Lower leg skin (tissue), 4 donors: ENCODE results near the gene KRT7. TPM values are rescaled to one million over a fixed set of nuclear protein-coding genes. Genes with fewer than 3 reads are reported as not detected.
A peak's percentile ranks its signal among the peaks of the same experiment; 100 is the strongest.

Experiments
- DNase-seq, 2 donors: peaks; one replicate each; pipeline ENCODE4 v3.0.0-alpha.2; 2019; ENCODE audit warnings: low spot score in 2 of 2
- H3K4me3 ChIP-seq: fragments of 200-600 bp; sonication (generic); 2 replicates; pipeline ENCODE4 v1.5.1; 2017; ENCODE audit warnings: mild to moderate bottlenecking, low read depth; ENCODE audit not compliant: poor library complexity, severe bottlenecking
- CTCF ChIP-seq, 3 donors: fragments of 450-650 bp; IDR thresholded peaks; one replicate each; pipeline ENCODE4 v1.5.1; 2016; ENCODE audit warnings: antibody characterized with exemption in 3 of 3, mild to moderate bottlenecking in 3 of 3, moderate library complexity in 2 of 3
- POLR2A ChIP-seq, 2 donors: fragments of 450-650 bp; IDR thresholded peaks; one replicate each; pipeline ENCODE4 v1.6.1; 2016 to 2017; ENCODE audit warnings: antibody characterized with exemption in 2 of 2, mild to moderate bottlenecking in 1 of 2, moderate library complexity in 1 of 2
- WGBS, 2 donors: methylation state at CpG; one replicate each; pipeline ENCODE4 v1.1.5; 2018; 5-methylcytosine and 5-hydroxymethylcytosine counted together
- intact Hi-C: fragments of 100-400 bp; cut with DNase I; formaldehyde crosslinking; loops from one replicate; pipeline ENCODE4 v1.15.0; 2023; ENCODE audit warnings: low total_unique reads
- total RNA-seq, 4 donors: library from RNA; depleted of rRNA; stranded (reverse); fragments of >200 nt; gene quantifications; one replicate each; pipeline ENCODE4 v1.1.0, GENCODE V29; 2016

Gene KRT7
- total RNA-seq, 4 donors from 2014 or later = 28.2 to 206 (median 125) TPM

- no peak for TF ChIP-seq POLR2A (IDR thresholded peaks at IDR 0.05)
- no peak for TF ChIP-seq CTCF (IDR thresholded peaks at IDR 0.05)
- DNase-seq = no peak
These were observed 41.9 kb upstream of the KRT7 start for GRCh38 chr12:52190860-52191729.

GRCh38 chr12:52191841-52192791, 40.9 kb upstream of the KRT7 start, which contains the start of gene KRT80:
Gene KRT80 (minus strand): TSS chr12:52192014. CDS start chr12:52191902, 112 bp downstream.
- peak; percentile 91 to 97 for DNase-seq
- intact Hi-C loops = no loop called here
- WGBS, 2 donors = 21 to 34% methylated on average over 10 to 12 of the region's 20 CpGs
- no peak within 1 kb of the TSS for H3K4me3 ChIP-seq
- TF ChIP-seq POLR2A (IDR thresholded peaks at IDR 0.05) (no peak), CTCF (IDR thresholded peaks at IDR 0.05) (no peak)

More at GRCh38 chr12:52190860-52191729, 41.9 kb upstream of the KRT7 start:
- no peak overlapping the region for H3K4me3 ChIP-seq
- intact Hi-C loops = no loop called here
- 67 to 71% methylated on average over 16 of the region's 16 CpGs for WGBS, 2 donors

GRCh38 chr12:52193532-52193931, 39.5 kb upstream of the KRT7 start:
- TF ChIP-seq CTCF (IDR thresholded peaks at IDR 0.05) = no peak
- no peak for TF ChIP-seq POLR2A (IDR thresholded peaks at IDR 0.05)
- 74 to 83% methylated on average over 6 of the region's 6 CpGs for WGBS, 2 donors
- H3K4me3 ChIP-seq = no peak overlapping the region
- intact Hi-C loops = no loop called here
- DNase-seq = no peak

- intact Hi-C loops = no loop called here
- no peak for DNase-seq
- 67 to 74% methylated on average over 6 of the region's 6 CpGs for WGBS, 2 donors
- H3K4me3 ChIP-seq = no peak overlapping the region
- TF ChIP-seq CTCF (IDR thresholded peaks at IDR 0.05) = no peak
- no peak for TF ChIP-seq POLR2A (IDR thresholded peaks at IDR 0.05)
These were observed 39.1 kb upstream of the KRT7 start for GRCh38 chr12:52193991-52194390.

- H3K4me3 ChIP-seq = no peak overlapping the region
- intact Hi-C loops = no loop called here
- DNase-seq = no peak
- no peak for TF ChIP-seq POLR2A (IDR thresholded peaks at IDR 0.05)
- no peak for TF ChIP-seq CTCF (IDR thresholded peaks at IDR 0.05)
- 70 to 79% methylated on average over 8 of the region's 8 CpGs for WGBS, 2 donors
These were observed 37.8 kb upstream of the KRT7 start for GRCh38 chr12:52195065-52195730.
